ENCODE data around the gene LPAR5. TPM values are rescaled to one million over a fixed set of nuclear protein-coding genes. Genes with fewer than 3 reads are reported as not detected.
"Not testable (repeated sequence)": the region's sequence is repeated elsewhere in the genome, so short reads cannot be mapped to it uniquely, and the experiment has no call there.

LPAR5 gene
- total and polyA plus RNA-seq, 5 donors from 2014 or later: 6.6 to 17.3 (median 7.8) TPM

DNA sequence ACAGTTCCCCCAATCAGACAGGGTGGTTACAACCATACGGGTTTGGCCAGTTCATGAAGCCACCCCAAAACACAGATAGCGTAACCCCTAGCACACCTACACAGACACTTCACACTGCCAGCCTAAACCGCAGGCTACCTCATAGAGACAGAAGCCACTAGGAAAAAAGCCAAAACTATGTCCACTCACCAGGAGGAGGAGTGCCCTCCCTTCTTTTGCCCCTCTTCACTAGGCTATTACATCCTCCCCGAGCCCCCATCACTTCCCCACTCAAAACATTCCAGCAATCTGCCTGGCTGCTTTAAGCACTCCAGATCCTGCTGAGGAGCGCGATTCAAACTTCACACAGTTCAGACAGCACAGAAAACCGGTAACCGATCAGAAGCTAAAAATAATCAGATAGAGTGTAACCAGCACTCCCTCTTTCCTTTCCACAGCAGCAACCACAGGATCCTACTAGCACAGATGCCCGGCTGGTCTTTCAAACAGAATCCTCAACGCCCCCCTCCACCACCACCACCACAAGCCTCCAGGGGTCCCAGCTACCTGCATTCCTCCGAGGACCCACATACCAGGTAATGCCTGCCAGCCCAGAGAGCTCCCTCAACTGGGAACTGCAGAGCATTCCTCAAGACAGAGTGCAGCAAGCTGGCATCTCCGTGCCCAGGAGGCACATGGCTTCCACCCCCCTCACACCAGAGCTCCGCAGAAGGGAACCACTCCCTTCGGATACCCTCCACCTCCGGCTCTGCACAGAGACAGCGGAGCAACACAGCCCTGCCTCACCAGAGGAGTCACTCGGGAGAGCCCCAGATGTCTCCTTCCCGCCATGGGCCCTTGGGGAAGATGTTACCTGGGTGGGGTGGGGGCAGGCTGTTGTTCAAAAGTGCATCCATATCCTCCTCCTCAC, 30.1 kb downstream of the LPAR5 start:
- Mint-ChIP-seq H3K4me3 (peak overlapping the region in 3 of 4 donors; percentile 90 to 97 (median 94)), H3K27me3 (peaks cover 4% of the 10 kb centered on the region), H3K9me3 (peaks cover 0 to 4% (median 0%) of the 10 kb centered on the region in 7 donors), H3K36me3 (peaks cover 25% of the 10 kb centered on the region), H3K4me1 (peaks cover 4 to 56% (median 35%) of the 10 kb centered on the region in 4 donors), H3K27ac (peak overlapping the region; percentile 93 to 97 (median 95))
- Histone ChIP-seq H3K9me3 (ENCODE audit: control insufficient read depth in 2 of 2, low read length in 2 of 2) (no peaks in the 10 kb centered on the region), H3K4me3 (ENCODE audit: low read depth, low read length) (peak overlapping the region; percentile 94), H3K36me3 (ENCODE audit: control insufficient read depth, insufficient read depth, low read length) (peaks cover 19% of the 10 kb centered on the region), H3K27ac (ENCODE audit: insufficient read depth, low read length, poor library complexity, severe bottlenecking) (peak overlapping the region; percentile 96), H3K4me1 (ENCODE audit: control insufficient read depth, insufficient read depth, low read length, poor library complexity, severe bottlenecking) (peaks cover 45% of the 10 kb centered on the region), H3K27me3 (ENCODE audit: control insufficient read depth, insufficient read depth, low read length) (no peaks in the 10 kb centered on the region)
- DNase-seq (peak; percentile 37 to 59 (median 52)), ATAC-seq (ENCODE audit: low read depth in 2 of 2) (peak; percentile 26 to 37)

DNA sequence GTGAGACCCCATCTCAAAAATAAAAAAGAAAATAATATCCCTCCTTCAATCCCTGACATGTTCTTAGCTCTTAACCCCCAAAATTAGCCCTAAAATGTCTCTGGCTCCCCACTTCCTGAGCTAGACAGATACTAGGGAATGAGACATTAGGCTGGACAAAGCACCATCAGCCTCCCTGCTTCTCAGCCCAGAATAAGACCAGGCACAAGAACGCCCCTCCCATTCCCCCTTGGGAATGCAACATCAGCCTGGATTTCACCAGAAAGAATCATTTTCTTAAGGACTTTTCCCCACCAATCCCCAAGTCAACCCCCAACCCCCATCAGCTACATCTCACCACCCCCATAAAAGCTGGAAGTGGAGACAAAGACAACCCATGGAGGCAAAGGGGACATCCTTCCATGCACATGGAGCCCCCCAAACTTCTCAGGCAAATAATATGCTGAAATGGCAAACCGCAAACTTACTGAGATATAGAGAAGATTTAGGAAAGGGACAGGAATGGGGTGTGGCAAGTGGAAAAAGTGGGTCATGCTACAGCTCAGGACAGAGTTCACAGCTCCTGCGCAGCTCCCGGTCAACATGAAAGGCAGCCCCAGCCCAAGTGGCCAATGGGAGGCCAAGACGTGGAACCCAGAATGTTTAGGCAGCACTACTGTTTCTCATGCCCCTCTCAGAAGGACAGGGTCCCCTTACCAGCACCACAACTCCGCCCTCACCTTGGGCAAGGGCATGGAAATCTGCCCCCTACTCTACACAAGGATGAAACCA, 31.3 kb downstream of the LPAR5 start:
- peak overlapping the region in 3 of 4 donors; percentile 90 to 97 (median 94) for H3K4me3 Mint-ChIP-seq
- H3K27me3 Mint-ChIP-seq: peaks cover 4% of the 10 kb centered on the region
- H3K9me3 Mint-ChIP-seq: peaks cover 0 to 4% (median 0%) of the 10 kb centered on the region in 7 donors
- H3K27me3 ChIP-seq (ENCODE audit: control insufficient read depth, insufficient read depth, low read length): no peaks in the 10 kb centered on the region
- DNase-seq: no peak
- H3K27ac ChIP-seq (ENCODE audit: insufficient read depth, low read length, poor library complexity, severe bottlenecking): peak overlapping the region; percentile 96
- H3K4me1 Mint-ChIP-seq: peaks cover 4 to 55% (median 36%) of the 10 kb centered on the region in 4 donors
- no peaks in the 10 kb centered on the region for H3K9me3 ChIP-seq (ENCODE audit: control insufficient read depth in 2 of 2, low read length in 2 of 2)
- H3K27ac Mint-ChIP-seq: peak overlapping the region; percentile 93 to 97 (median 95)
- no peak for ATAC-seq (ENCODE audit: low read depth in 2 of 2)
- H3K4me3 ChIP-seq (ENCODE audit: low read depth, low read length): peak overlapping the region; percentile 94
- peaks cover 36% of the 10 kb centered on the region for H3K36me3 Mint-ChIP-seq
- peaks cover 45% of the 10 kb centered on the region for H3K4me1 ChIP-seq (ENCODE audit: control insufficient read depth, insufficient read depth, low read length, poor library complexity, severe bottlenecking)
- H3K36me3 ChIP-seq (ENCODE audit: control insufficient read depth, insufficient read depth, low read length): peaks cover 31% of the 10 kb centered on the region

DNA sequence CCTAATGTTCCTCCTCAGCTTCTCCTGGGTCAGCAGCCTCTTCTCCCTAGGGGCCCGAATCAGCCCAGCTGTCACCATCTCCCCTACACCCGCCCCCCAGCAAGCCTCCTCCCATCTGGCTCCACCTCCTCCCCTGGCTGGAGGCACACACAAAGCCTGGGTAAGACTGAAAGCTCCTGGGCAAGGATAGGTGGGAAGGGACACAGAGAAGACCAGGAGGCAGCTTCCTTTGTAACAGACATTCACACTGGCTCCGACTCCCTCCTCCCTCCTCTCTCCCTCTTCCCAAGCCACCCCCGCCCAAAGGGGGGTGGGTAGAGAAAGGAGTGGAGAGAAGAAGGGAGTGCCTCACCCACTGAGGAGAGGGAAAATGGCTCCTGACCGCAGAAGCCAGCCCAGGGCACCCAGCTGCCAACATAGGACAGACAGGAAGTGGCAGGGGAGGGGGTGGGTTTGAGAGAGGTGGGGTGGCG, 32.6 kb downstream of the LPAR5 start:
- Mint-ChIP-seq H3K36me3 (peaks cover 43% of the 10 kb centered on the region), H3K27me3 (peaks cover 4% of the 10 kb centered on the region), H3K4me3 (peak overlapping the region in 3 of 4 donors; percentile 90 to 97 (median 94)), H3K4me1 (peaks cover 4 to 57% (median 37%) of the 10 kb centered on the region in 4 donors), H3K27ac (peak overlapping the region; percentile 93 to 97 (median 96)), H3K9me3 (peaks cover 0 to 4% (median 0%) of the 10 kb centered on the region in 7 donors)
- H3K4me1 ChIP-seq (ENCODE audit: control insufficient read depth, insufficient read depth, low read length, poor library complexity, severe bottlenecking): peaks cover 44% of the 10 kb centered on the region
- peaks cover 43% of the 10 kb centered on the region for H3K36me3 ChIP-seq (ENCODE audit: control insufficient read depth, insufficient read depth, low read length)
- peak overlapping the region; percentile 74 for H3K4me3 ChIP-seq (ENCODE audit: low read depth, low read length)
- no peaks in the 10 kb centered on the region for H3K9me3 ChIP-seq (ENCODE audit: control insufficient read depth in 2 of 2, low read length in 2 of 2)
- ATAC-seq (ENCODE audit: low read depth in 2 of 2) (no peak), DNase-seq (peak; percentile 43 to 75 (median 46))
- no peaks in the 10 kb centered on the region for H3K27me3 ChIP-seq (ENCODE audit: control insufficient read depth, insufficient read depth, low read length)
- peak overlapping the region; percentile 65 for H3K27ac ChIP-seq (ENCODE audit: insufficient read depth, low read length, poor library complexity, severe bottlenecking)

DNA sequence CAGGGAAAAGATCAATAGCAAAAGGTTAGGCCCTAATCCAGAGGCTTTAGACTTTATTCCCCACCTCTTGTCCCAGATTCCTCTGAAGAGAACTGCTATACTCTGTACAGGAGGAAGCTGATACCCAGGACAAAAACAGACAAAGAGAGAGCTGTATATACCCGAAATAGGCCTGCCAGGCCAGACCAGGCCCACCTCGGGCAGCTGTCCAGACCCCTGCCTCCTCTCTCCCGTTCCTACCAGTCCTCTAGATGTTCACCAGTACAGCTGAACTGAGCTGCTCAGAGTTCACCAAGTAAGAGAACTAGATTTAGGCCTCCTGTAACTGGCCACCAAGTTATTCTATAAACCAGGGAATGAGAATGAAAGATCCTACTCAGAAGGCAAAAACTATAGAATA, 33.2 kb downstream of the LPAR5 start:
- Histone ChIP-seq H3K27me3 (ENCODE audit: control insufficient read depth, insufficient read depth, low read length) (no peaks in the 10 kb centered on the region), H3K4me3 (ENCODE audit: low read depth, low read length) (peak overlapping the region; percentile 67), H3K4me1 (ENCODE audit: control insufficient read depth, insufficient read depth, low read length, poor library complexity, severe bottlenecking) (peaks cover 39% of the 10 kb centered on the region), H3K27ac (ENCODE audit: insufficient read depth, low read length, poor library complexity, severe bottlenecking) (peak overlapping the region; percentile 65), H3K36me3 (ENCODE audit: control insufficient read depth, insufficient read depth, low read length) (peaks cover 49% of the 10 kb centered on the region), H3K9me3 (ENCODE audit: control insufficient read depth in 2 of 2, low read length in 2 of 2) (no peaks in the 10 kb centered on the region)
- H3K4me1 Mint-ChIP-seq: peaks cover 4 to 59% (median 37%) of the 10 kb centered on the region in 4 donors
- no peak for ATAC-seq (ENCODE audit: low read depth in 2 of 2)
- H3K9me3 Mint-ChIP-seq: peaks cover 0 to 4% (median 0%) of the 10 kb centered on the region in 7 donors
- peak overlapping the region in 3 of 4 donors; percentile 90 to 97 (median 94) for H3K4me3 Mint-ChIP-seq
- H3K36me3 Mint-ChIP-seq: peaks cover 49% of the 10 kb centered on the region
- peak overlapping the region; percentile 93 to 97 (median 96) for H3K27ac Mint-ChIP-seq
- DNase-seq: no peak
- peaks cover 4% of the 10 kb centered on the region for H3K27me3 Mint-ChIP-seq

DNA sequence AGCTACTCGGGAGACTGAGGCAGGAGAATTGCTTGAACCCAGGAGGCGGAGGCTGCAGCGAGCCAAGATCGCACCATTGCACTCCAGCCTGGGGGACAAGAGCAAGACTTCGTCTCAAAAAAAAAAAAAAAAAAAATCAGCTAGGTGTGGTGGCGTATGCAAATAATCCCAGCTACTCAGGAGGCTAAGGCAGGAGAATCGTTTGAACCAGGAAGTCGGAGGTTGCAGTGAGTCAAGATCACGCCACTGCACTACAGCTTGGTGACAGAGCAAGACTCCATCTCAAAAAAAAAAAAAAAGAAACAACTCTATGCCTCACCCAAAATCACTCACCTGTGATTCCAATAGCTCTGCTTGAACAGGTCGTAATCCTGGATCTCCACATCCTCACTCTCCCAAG, 40.1 kb downstream of the LPAR5 start:
- H3K27ac ChIP-seq (ENCODE audit: insufficient read depth, low read length, poor library complexity, severe bottlenecking); H3K4me3 ChIP-seq (ENCODE audit: low read depth, low read length); H3K4me3 Mint-ChIP-seq; H3K9me3 ChIP-seq (ENCODE audit: control insufficient read depth in 2 of 2, low read length in 2 of 2); H3K27me3 Mint-ChIP-seq; ATAC-seq (ENCODE audit: low read depth in 2 of 2); H3K4me1 ChIP-seq (ENCODE audit: control insufficient read depth, insufficient read depth, low read length, poor library complexity, severe bottlenecking); H3K9me3 Mint-ChIP-seq; H3K27me3 ChIP-seq (ENCODE audit: control insufficient read depth, insufficient read depth, low read length); DNase-seq: not testable (repeated sequence)
- H3K36me3 ChIP-seq (ENCODE audit: control insufficient read depth, insufficient read depth, low read length): peaks cover 88% of the 10 kb centered on the region
- peaks cover 70% of the 10 kb centered on the region for H3K36me3 Mint-ChIP-seq
- H3K27ac Mint-ChIP-seq: peak overlapping the region in 2 of 3 donors; percentile 5 to 19
- peaks cover 0 to 30% (median 9%) of the 10 kb centered on the region in 4 donors for H3K4me1 Mint-ChIP-seq

DNA sequence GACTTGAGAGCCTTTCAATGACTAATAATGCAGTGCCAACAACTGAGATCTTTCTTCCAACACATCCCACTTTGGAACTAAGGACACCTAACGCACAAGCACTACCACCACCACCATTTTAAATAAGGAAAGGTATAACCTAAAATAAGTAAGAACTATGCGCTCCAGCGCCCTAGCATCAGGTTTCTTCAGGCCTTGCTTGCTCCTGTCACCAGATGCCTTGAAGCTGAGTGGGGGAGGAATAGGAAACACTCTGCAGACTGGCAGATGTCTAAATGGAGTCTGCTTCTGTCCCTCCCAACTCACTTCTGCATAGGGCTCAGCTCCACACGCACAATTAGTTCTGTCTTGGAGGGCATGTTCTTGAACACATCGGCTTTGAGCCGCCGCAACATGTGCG, 43.7 kb downstream of the LPAR5 start:
- H3K36me3 Mint-ChIP-seq: peaks cover 65% of the 10 kb centered on the region
- no peak for ATAC-seq (ENCODE audit: low read depth in 2 of 2)
- peak overlapping the region in 2 of 3 donors; percentile 68 to 91 for H3K27ac Mint-ChIP-seq

DNA sequence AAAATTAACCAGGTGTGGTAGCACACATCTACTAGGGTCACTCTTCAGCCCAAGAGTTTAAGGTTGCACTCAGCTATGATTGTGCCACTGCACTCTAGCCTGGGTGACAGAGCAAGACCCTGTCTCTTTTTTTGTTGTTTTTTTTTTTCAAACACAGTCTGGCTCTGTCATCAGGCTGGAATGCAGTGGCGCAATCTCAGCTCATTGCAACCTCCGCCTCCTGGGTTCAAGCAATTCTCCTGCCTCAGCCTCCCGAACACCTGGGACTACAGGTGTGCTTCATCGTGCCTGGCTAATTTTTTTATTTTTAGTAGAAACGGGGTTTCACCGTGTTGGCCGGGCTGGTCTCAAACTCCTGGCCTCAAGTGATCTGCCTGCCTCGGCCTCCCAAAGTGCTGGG, 49.2 kb downstream of the LPAR5 start:
- not testable (repeated sequence) for H3K27me3 ChIP-seq (ENCODE audit: control insufficient read depth, insufficient read depth, low read length); H3K9me3 ChIP-seq (ENCODE audit: control insufficient read depth in 2 of 2, low read length in 2 of 2); H3K9me3 Mint-ChIP-seq; H3K4me1 ChIP-seq (ENCODE audit: control insufficient read depth, insufficient read depth, low read length, poor library complexity, severe bottlenecking); H3K27ac ChIP-seq (ENCODE audit: insufficient read depth, low read length, poor library complexity, severe bottlenecking); H3K4me3 Mint-ChIP-seq; DNase-seq; H3K4me1 Mint-ChIP-seq; H3K4me3 ChIP-seq (ENCODE audit: low read depth, low read length); ATAC-seq (ENCODE audit: low read depth in 2 of 2); H3K27me3 Mint-ChIP-seq
- H3K36me3 Mint-ChIP-seq: peaks cover 55% of the 10 kb centered on the region
- H3K36me3 ChIP-seq (ENCODE audit: control insufficient read depth, insufficient read depth, low read length): peaks cover 89% of the 10 kb centered on the region
- H3K27ac Mint-ChIP-seq: peak overlapping the region in 1 of 3 donors; percentile 60

More for the DNA sequence above, 43.7 kb downstream of the LPAR5 start:
- Histone ChIP-seq H3K27me3 (ENCODE audit: control insufficient read depth, insufficient read depth, low read length) (no peaks in the 10 kb centered on the region), H3K4me3 (ENCODE audit: low read depth, low read length) (no peak overlapping the region), H3K4me1 (ENCODE audit: control insufficient read depth, insufficient read depth, low read length, poor library complexity, severe bottlenecking) (no peaks in the 10 kb centered on the region), H3K27ac (ENCODE audit: insufficient read depth, low read length, poor library complexity, severe bottlenecking) (no peak overlapping the region), H3K36me3 (ENCODE audit: control insufficient read depth, insufficient read depth, low read length) (peaks cover 87% of the 10 kb centered on the region), H3K9me3 (ENCODE audit: control insufficient read depth in 2 of 2, low read length in 2 of 2) (no peaks in the 10 kb centered on the region)
- Mint-ChIP-seq H3K9me3 (no peaks in the 10 kb centered on the region), H3K4me1 (peaks cover 0 to 17% (median 7%) of the 10 kb centered on the region in 4 donors), H3K27me3 (no peaks in the 10 kb centered on the region), H3K4me3 (no peak overlapping the region)
- DNase-seq: no peak

All from CD4-positive, CD25-positive, alpha-beta regulatory T cell (primary cell).